Mesenchymal stem cell (in vitro differentiated cells and primary cell): ENCODE measurements around the gene LGR6.

Experiments
- DNase-seq: peaks from one replicate; pipeline ENCODE4 v3.0.0-alpha.2; 2013
- H2AFZ ChIP-seq: one replicate; pipeline ENCODE4 v1.6.1; 2013; ENCODE audit warnings: low read depth, mild to moderate bottlenecking, control low read depth, inconsistent platforms, low read length, moderate library complexity
- H2AK5ac ChIP-seq: 2 replicates; pipeline ENCODE4 v1.6.1; 2013; ENCODE audit warnings: low read length, moderate library complexity, mild to moderate bottlenecking, inconsistent platforms; ENCODE audit not compliant: severe bottlenecking
- H2BK120ac ChIP-seq: one replicate; pipeline ENCODE4 v1.6.1; 2013; ENCODE audit warnings: low read depth, mild to moderate bottlenecking, inconsistent platforms, low read length, moderate library complexity
- H2BK12ac ChIP-seq, 2 experiments: one replicate each; pipeline ENCODE4 v1.6.1; 2013; ENCODE audit warnings: inconsistent platforms in 2 of 2, low read length in 2 of 2, mild to moderate bottlenecking in 2 of 2, moderate library complexity in 2 of 2, control low read depth in 1 of 2
- H2BK15ac ChIP-seq: one replicate; pipeline ENCODE4 v1.6.1; 2013; ENCODE audit warnings: mild to moderate bottlenecking, low read depth, inconsistent platforms; ENCODE audit not compliant: poor library complexity, severe bottlenecking
- H2BK5ac ChIP-seq: 2 replicates; pipeline ENCODE4 v1.6.1; 2013; ENCODE audit warnings: low read depth, mild to moderate bottlenecking, low read length, control low read depth, inconsistent platforms; ENCODE audit not compliant: poor library complexity, severe bottlenecking
- H3K14ac ChIP-seq, 2 experiments: one replicate each; pipeline ENCODE4 v1.6.1; 2013; ENCODE audit warnings: inconsistent platforms in 2 of 2, low read length in 2 of 2, control low read depth in 1 of 2, mild to moderate bottlenecking in 1 of 2, moderate library complexity in 1 of 2
- H3K18ac ChIP-seq, 2 experiments: one replicate each; pipeline ENCODE4 v1.6.1; 2013; ENCODE audit warnings: inconsistent platforms in 2 of 2, low read length in 2 of 2, control low read depth in 1 of 2, low read depth in 1 of 2, mild to moderate bottlenecking in 1 of 2
- H3K23ac ChIP-seq, 2 experiments: one replicate each; pipeline ENCODE4 v1.6.1; 2013; ENCODE audit warnings: inconsistent platforms in 2 of 2, low read length in 2 of 2, mild to moderate bottlenecking in 2 of 2, moderate library complexity in 2 of 2, control low read depth in 1 of 2
- H3K27ac ChIP-seq: 2 replicates; pipeline ENCODE4 v1.5.1; 2013; ENCODE audit warnings: mild to moderate bottlenecking, moderate library complexity, low read length, control low read depth, inconsistent platforms; ENCODE audit not compliant: poor library complexity, severe bottlenecking
- H3K27me3 ChIP-seq, 2 experiments: 2 replicates each; pipeline versions ENCODE4 v1.6.1 to v1.7.0; 2013; ENCODE audit warnings: low read length in 2 of 2, mild to moderate bottlenecking in 2 of 2, moderate library complexity in 2 of 2, control low read depth in 1 of 2, inconsistent platforms in 1 of 2; ENCODE audit not compliant: control insufficient read depth in 1 of 2, insufficient read depth in 1 of 2
- H3K36me3 ChIP-seq, 2 experiments: 2 replicates each; pipeline versions ENCODE4 v1.6.1 to v1.7.0; 2013; ENCODE audit warnings: low read length in 2 of 2, control low read depth in 1 of 2, inconsistent platforms in 1 of 2, low read depth in 1 of 2, mild to moderate bottlenecking in 1 of 2; ENCODE audit not compliant: insufficient read depth in 2 of 2, control insufficient read depth in 1 of 2
- H3K4ac ChIP-seq, 2 experiments: one replicate each; pipeline ENCODE4 v1.6.1; 2013; ENCODE audit warnings: inconsistent platforms in 2 of 2, low read length in 2 of 2, mild to moderate bottlenecking in 2 of 2, moderate library complexity in 2 of 2, control low read depth in 1 of 2, low read depth in 1 of 2
- H3K4me1 ChIP-seq: 2 replicates; pipeline ENCODE4 v1.6.1; 2013; ENCODE audit warnings: low read depth, low read length, control low read depth; ENCODE audit not compliant: control insufficient read depth, insufficient read depth
- H3K4me2 ChIP-seq: 2 replicates; pipeline ENCODE4 v1.6.1; 2013; ENCODE audit warnings: low read length, mild to moderate bottlenecking, inconsistent platforms; ENCODE audit not compliant: poor library complexity, severe bottlenecking
- H3K4me3 ChIP-seq, 2 experiments: 2 replicates each; pipeline versions ENCODE4 v1.5.1 to v1.7.0; 2013; ENCODE audit warnings: low read length in 2 of 2, mild to moderate bottlenecking in 2 of 2, control low read depth in 1 of 2, low read depth in 1 of 2; ENCODE audit not compliant: insufficient read depth in 1 of 2
- H3K79me1 ChIP-seq: replicated peaks from 2 replicates; pipeline ENCODE4 v1.6.1; 2013; ENCODE audit warnings: mild to moderate bottlenecking, control low read depth, low read length, inconsistent platforms; ENCODE audit not compliant: poor library complexity, severe bottlenecking
- H3K9ac ChIP-seq: 2 replicates; pipeline ENCODE4 v1.7.0; 2013; ENCODE audit warnings: mild to moderate bottlenecking, low read length, moderate library complexity
- H3K9me3 ChIP-seq: 2 replicates; pipeline ENCODE4 v1.7.0; 2013; ENCODE audit warnings: mild to moderate bottlenecking, low read length; ENCODE audit not compliant: control insufficient read depth
- H4K8ac ChIP-seq: one replicate; pipeline ENCODE4 v1.6.1; 2013; ENCODE audit warnings: inconsistent platforms, mild to moderate bottlenecking, low read length, moderate library complexity
- H4K91ac ChIP-seq: one replicate; pipeline ENCODE4 v1.6.1; 2013; ENCODE audit warnings: mild to moderate bottlenecking, low read length, inconsistent platforms
- WGBS: methylation state at CpG from one replicate; pipeline ENCODE4 v1.1.7; 2013; ENCODE audit warnings: mixed read lengths; 5-methylcytosine and 5-hydroxymethylcytosine counted together

Gene LGR6

DNA sequence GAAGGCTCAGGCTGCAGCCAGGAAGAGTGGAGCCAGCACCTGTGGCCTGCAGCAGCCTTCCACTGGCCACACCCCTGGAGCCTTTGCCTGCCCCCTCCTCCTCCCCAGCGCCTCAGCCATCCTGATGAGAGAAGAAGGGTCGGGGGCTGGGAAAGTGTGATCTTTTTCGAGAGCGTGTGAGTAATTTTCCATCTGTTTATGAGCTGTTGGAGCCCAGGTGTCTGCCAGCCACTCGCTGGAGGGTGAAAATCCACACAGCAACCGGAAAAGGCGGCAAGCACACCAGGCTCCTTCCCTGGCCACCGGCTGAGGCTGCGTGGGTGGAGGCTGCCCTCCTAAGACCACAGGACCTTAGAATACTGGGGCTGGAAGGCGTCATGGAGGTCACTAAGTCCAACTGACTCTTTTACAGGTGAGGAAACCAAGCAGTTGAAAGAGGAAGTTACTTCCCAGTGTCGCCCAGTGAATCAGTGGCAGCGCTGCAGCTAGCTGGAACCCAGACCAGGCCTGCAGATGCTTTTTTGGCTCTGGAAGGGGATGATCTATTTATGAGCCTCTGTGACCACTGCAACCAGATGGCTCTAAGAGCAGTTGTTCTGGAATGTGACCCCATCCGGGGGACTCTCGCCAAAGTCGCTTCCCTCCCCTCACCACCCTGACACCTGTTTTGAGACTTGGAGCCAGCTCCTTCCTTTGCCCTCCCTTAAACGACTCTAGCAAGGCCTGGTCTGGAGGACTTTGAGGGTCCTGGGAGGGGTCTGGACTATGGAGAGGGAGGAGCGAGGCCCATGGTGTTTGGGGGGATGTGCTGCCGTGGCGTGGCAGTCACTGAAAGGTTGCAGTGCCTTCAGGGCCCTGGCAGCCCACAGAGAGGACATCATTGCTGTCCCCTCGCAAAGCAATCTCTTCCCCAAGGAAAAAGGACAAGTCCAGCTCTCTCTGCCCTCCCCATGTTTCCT, 54.5 kb downstream of the LGR6 start:
- no peak overlapping the region for H3K4me2 ChIP-seq
- H2AFZ ChIP-seq = no peak overlapping the region
- H3K23ac ChIP-seq = no peak overlapping the region
- no peak overlapping the region for H3K4me3 ChIP-seq
- no peak overlapping the region for H3K14ac ChIP-seq
- H2BK15ac ChIP-seq = no peak overlapping the region
- no peak overlapping the region for H4K91ac ChIP-seq
- H3K18ac ChIP-seq = no peak overlapping the region
- H3K36me3 ChIP-seq = no peaks in the 10 kb centered on the region
- no peak overlapping the region for H2BK120ac ChIP-seq
- H3K27ac ChIP-seq = no peak overlapping the region
- H3K79me1 ChIP-seq = no peaks in the 10 kb centered on the region
- WGBS = 39% methylated on average over 15 of the region's 20 CpGs
- no peak overlapping the region for H2AK5ac ChIP-seq
- H3K4me1 ChIP-seq = peaks cover 13% of the 10 kb centered on the region
- no peak overlapping the region for H3K9ac ChIP-seq
- peaks cover 0 to 78% of the 10 kb centered on the region in 2 experiments for H3K27me3 ChIP-seq
- no peaks in the 10 kb centered on the region for H3K9me3 ChIP-seq
- no peak overlapping the region for H2BK12ac ChIP-seq
- no peak overlapping the region for H3K4ac ChIP-seq
- no peak for DNase-seq
- H2BK5ac ChIP-seq = no peak overlapping the region
- H4K8ac ChIP-seq = no peak overlapping the region

DNA sequence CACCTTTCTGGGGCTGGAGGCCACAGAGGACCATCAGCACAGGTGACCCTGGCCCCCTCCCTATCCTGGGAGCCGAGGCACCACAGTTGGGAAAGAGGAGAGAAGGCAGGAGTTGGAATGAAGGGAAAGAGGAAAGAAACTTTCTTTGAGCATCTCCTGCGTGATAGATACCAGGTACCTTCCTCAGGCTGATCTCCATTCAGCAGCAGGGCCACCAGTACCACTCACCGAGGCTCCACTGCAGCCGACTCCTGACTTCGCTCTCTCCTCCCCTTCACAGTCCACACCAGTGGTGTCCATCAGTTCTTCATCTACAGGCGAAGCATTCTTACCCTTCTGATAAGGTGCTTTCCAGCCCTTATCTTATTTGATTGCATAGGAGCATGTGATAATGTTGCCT, 55.3 kb downstream of the LGR6 start:
- Histone ChIP-seq H3K9me3 (no peaks in the 10 kb centered on the region), H3K27ac (no peak overlapping the region), H3K4me2 (no peak overlapping the region), H2BK5ac (no peak overlapping the region), H2BK15ac (no peak overlapping the region), H3K23ac (no peak overlapping the region), H2AFZ (no peak overlapping the region), H3K14ac (no peak overlapping the region), H2BK12ac (no peak overlapping the region), H3K18ac (no peak overlapping the region), H3K36me3 (no peaks in the 10 kb centered on the region), H3K79me1 (no peaks in the 10 kb centered on the region), H3K4me1 (peaks cover 13% of the 10 kb centered on the region), H2AK5ac (no peak overlapping the region), H3K4me3 (no peak overlapping the region), H4K91ac (no peak overlapping the region), H4K8ac (no peak overlapping the region), H3K27me3 (peaks cover 0 to 73% of the 10 kb centered on the region in 2 experiments), H3K4ac (no peak overlapping the region), H2BK120ac (no peak overlapping the region), H3K9ac (no peak overlapping the region)
- 89% methylated on average over 4 of the region's 6 CpGs for WGBS
- DNase-seq = no peak

DNA sequence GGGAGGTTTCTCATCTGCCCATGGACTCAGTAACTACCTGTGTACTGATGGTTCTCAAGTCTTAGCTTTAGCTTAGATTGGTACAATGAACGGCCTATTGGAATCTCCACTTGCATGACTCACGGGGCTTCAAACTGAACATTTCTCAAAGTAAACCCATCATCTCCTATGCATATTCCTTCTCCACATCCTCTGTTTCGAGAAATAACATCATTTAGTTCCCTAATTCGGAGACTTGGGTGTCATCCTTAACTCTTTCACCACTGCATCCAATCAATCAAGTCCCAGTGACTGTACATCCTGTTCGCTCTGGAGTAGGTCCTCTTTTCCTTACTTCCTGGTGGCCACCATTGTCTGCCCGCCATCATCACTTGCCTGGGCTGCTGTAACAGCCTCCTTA, 55.8 kb downstream of the LGR6 start:
- Histone ChIP-seq H3K4me3 (no peak overlapping the region), H2BK12ac (no peak overlapping the region), H4K8ac (no peak overlapping the region), H3K79me1 (no peaks in the 10 kb centered on the region), H3K4me2 (no peak overlapping the region), H3K23ac (no peak overlapping the region), H3K36me3 (no peaks in the 10 kb centered on the region), H3K18ac (no peak overlapping the region), H4K91ac (no peak overlapping the region), H2AFZ (no peak overlapping the region), H3K4ac (no peak overlapping the region), H2AK5ac (no peak overlapping the region), H3K4me1 (peaks cover 16% of the 10 kb centered on the region), H3K27me3 (peaks cover 0 to 73% of the 10 kb centered on the region in 2 experiments), H3K27ac (no peak overlapping the region), H3K9ac (no peak overlapping the region), H2BK15ac (no peak overlapping the region), H2BK5ac (no peak overlapping the region), H3K14ac (no peak overlapping the region), H2BK120ac (no peak overlapping the region), H3K9me3 (no peaks in the 10 kb centered on the region)
- DNase-seq = no peak
- 76% methylated on average over 6 of the region's 6 CpGs for WGBS

DNA sequence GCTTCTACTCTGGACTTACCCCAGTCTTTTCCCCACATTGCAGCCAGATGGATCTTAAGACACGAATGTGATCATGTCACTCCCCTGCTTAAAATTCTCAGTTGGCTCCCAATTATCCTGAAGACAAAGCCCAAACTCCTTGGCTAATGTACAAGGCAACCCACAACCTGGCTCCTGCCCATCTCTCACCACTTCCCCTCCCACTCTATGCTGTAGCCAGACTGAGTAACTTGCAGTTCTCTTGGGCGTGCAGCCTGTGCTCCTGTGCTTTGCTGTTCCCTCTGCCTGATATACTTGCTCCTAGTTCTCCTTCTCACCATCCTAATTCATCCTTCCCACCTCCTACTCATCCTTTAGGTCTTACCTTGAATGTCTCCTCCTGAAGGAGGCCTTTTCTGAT, 56.2 kb downstream of the LGR6 start:
- no peak overlapping the region for H3K9ac ChIP-seq
- H3K9me3 ChIP-seq = no peaks in the 10 kb centered on the region
- H3K79me1 ChIP-seq = no peaks in the 10 kb centered on the region
- H2BK15ac ChIP-seq = no peak overlapping the region
- no peak overlapping the region for H2BK5ac ChIP-seq
- H3K23ac ChIP-seq = no peak overlapping the region
- no peak overlapping the region for H3K14ac ChIP-seq
- no peaks in the 10 kb centered on the region for H3K36me3 ChIP-seq
- no peak overlapping the region for H3K18ac ChIP-seq
- H2AK5ac ChIP-seq = no peak overlapping the region
- H3K4me3 ChIP-seq = no peak overlapping the region
- no peak overlapping the region for H3K4ac ChIP-seq
- H3K27ac ChIP-seq = no peak overlapping the region
- H4K91ac ChIP-seq = no peak overlapping the region
- H2BK12ac ChIP-seq = no peak overlapping the region
- WGBS = 94% methylated on average over 2 of the region's 2 CpGs
- no peak overlapping the region for H2AFZ ChIP-seq
- no peak overlapping the region for H3K4me2 ChIP-seq
- peaks cover 0 to 75% of the 10 kb centered on the region in 2 experiments for H3K27me3 ChIP-seq
- H3K4me1 ChIP-seq = peaks cover 18% of the 10 kb centered on the region
- no peak for DNase-seq
- no peak overlapping the region for H4K8ac ChIP-seq
- no peak overlapping the region for H2BK120ac ChIP-seq
